DND-41 (cell line): Measurements from ENCODE around the gene S100A9.

Source experiments
- CTCF ChIP-seq: IDR thresholded peaks from 2 replicates; pipeline ENCODE4 v1.5.1; 2012; ENCODE audit warnings: borderline replicate concordance, low read length, moderate library complexity, mild to moderate bottlenecking; ENCODE audit not compliant: poor library complexity, severe bottlenecking; ENCODE audit errors: extremely low read depth
- EZH2 ChIP-seq: IDR thresholded peaks from 3 replicates; pipeline ENCODE4 v1.6.1; 2012; ENCODE audit warnings: borderline replicate concordance, low read depth, mild to moderate bottlenecking, moderate library complexity, low read length, inconsistent platforms; ENCODE audit not compliant: severe bottlenecking

GRCh38 chr1:153404086-153404635 lies 46.5 kb downstream of the S100A9 start:
- TF ChIP-seq EZH2 (no peak), CTCF (no peak)
